Measurements from ENCODE around the gene TSPEAR. TPM values are rescaled to one million over a fixed set of nuclear protein-coding genes. Genes with fewer than 3 reads are reported as not detected.

TSPEAR gene
- polyA plus RNA-seq, 4 donors = 0.09 to 0.53 (median 0.27) TPM; not detected in 1

DNA sequence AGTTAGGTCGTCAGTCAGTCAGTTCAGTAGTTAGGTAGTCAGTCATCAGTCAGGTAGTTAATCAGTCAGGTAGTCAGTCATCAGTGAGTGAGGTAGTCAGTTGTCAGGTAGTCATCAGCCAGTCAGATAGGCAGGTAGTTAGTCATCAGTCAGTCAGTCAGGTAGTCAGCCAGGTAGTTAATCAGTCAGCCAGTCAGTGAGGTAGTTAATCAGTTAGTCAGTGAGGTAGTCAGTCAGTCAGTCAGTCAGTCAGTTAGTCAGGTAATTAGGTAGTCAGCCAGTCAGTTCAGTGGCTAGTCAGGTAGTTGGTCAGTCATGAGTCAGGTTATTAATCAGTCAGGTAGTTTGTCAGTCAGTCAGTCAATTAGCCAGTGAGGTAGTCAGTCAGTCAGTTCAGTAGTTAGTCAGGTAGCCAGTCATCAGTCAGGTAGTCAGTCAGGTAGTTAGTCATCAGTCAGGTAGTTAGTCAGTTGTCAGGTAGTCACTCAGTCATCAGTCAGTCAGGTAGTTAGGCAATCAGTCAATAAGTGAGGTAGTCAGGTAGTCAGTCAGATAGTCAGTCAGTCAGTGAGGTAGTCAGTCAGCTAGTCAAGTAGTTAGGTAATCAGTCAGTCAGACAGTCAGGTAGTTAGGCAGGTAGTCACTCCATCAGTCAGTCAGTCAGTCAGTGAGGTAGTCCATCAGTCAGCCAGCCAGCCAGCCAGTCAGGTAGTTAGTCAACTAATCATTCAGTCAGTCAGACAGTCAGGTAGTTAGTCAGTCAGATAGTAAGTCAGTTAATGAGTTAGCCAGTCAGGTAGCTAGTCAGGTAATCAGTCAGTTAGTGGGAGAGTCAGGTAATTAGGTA is 187.6 kb downstream of the TSPEAR start:
- Histone ChIP-seq H3K27me3 (ENCODE audit: control insufficient read depth in 3 of 3, insufficient read depth in 3 of 3, low read length in 3 of 3) (no peaks in the 10 kb centered on the region), H3K4me3 (ENCODE audit: low read depth in 1 of 3, low read length in 3 of 3) (no peak overlapping the region), H3K27ac (ENCODE audit: low read depth in 1 of 3, low read length in 2 of 3) (no peak overlapping the region), H3K9me3 (ENCODE audit: control insufficient read depth in 2 of 2, insufficient read depth in 1 of 2, low read depth in 1 of 2, low read length in 1 of 2) (no peaks in the 10 kb centered on the region), H3K36me3 (ENCODE audit: control insufficient read depth in 3 of 3, insufficient read depth in 2 of 3, low read depth in 1 of 3, low read length in 3 of 3) (no peaks in the 10 kb centered on the region), H3K4me1 (ENCODE audit: control insufficient read depth in 3 of 3, insufficient read depth in 2 of 3, low read depth in 1 of 3, low read length in 2 of 3) (no peaks in the 10 kb centered on the region)
- DNase-seq (no peak), FAIRE-seq (no peak)
- WGBS, 3 donors = 54 to 91% (median 89%) methylated on average over 1 of the region's 1 CpG

DNA sequence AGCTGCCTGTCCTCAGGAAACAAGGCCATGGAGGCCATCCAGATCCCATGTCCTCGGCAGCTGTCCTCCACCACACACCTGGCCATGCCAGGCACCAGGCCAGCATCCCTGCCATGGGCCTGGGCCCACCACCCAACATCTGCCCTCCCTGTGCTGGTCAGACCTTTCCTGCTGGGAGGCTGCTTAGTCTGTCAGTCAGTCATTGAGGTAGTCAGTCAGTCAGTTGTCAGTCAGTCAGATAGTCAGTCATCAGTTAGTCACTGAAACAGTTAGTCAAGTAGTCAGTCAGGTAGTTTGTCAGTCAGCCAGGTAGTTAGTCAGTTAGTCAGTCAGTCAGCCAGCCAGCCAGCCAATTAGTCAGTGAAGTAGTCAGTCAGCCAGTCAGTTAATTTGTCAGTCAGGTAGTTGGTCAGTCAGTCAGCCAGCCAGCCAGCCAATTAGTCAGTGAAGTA is 188.6 kb downstream of the TSPEAR start:
- Histone ChIP-seq H3K36me3 (ENCODE audit: control insufficient read depth in 3 of 3, insufficient read depth in 2 of 3, low read depth in 1 of 3, low read length in 3 of 3) (no peaks in the 10 kb centered on the region), H3K27ac (ENCODE audit: low read depth in 1 of 3, low read length in 2 of 3) (no peak overlapping the region), H3K9me3 (ENCODE audit: control insufficient read depth in 2 of 2, insufficient read depth in 1 of 2, low read depth in 1 of 2, low read length in 1 of 2) (no peaks in the 10 kb centered on the region), H3K4me1 (ENCODE audit: control insufficient read depth in 3 of 3, insufficient read depth in 2 of 3, low read depth in 1 of 3, low read length in 2 of 3) (no peaks in the 10 kb centered on the region), H3K4me3 (ENCODE audit: low read depth in 1 of 3, low read length in 3 of 3) (no peak overlapping the region), H3K27me3 (ENCODE audit: control insufficient read depth in 3 of 3, insufficient read depth in 3 of 3, low read length in 3 of 3) (no peaks in the 10 kb centered on the region)
- FAIRE-seq (no peak), DNase-seq (no peak)
- 57 to 80% (median 70%) methylated on average over 1 of the region's 1 CpG for WGBS, 3 donors

DNA sequence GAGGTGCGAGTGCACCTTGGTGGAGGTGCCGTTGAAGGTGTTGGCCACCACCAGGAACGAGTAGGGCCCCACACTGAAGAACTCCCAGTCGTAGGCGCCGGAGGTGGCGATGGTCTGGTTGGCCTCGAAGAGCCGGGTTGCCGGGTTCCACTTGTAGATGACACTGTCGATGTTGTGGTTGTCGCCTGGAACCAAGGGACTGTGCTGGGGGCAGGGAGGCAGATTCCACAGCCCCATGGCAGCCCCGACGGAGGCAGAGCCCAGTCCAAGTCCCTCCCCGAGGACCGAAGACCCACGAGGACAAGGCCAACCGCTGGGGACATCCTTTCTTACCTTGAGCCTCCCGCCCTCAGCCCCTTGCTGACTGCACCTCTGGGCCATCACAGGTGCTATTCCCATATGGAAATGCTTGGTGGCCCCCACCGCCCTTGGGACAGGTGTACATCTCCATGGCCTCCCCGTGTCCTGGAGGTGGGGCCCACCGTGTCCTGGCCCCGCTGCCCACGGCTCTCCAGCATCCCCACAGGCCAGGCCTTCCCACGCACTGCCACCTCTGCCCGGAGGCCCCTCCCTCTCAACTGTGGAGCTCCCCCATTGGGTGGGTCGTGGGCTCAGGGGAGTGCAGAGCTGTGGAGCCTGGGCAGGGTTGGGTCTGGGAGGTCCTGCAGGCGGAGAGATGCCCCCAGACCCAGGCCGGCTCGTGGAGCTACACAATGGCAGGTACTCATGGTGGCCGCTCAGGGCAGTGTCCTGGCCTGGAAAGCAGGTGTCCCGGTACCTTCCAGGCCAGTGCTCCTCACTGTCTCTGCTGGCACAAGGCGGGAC is 189.2 kb downstream of the TSPEAR start:
- DNase-seq (no peak), FAIRE-seq (no peak)
- Histone ChIP-seq H3K27ac (ENCODE audit: low read depth in 1 of 3, low read length in 2 of 3) (no peak overlapping the region), H3K4me3 (ENCODE audit: low read depth in 1 of 3, low read length in 3 of 3) (no peak overlapping the region), H3K4me1 (ENCODE audit: control insufficient read depth in 3 of 3, insufficient read depth in 2 of 3, low read depth in 1 of 3, low read length in 2 of 3) (no peaks in the 10 kb centered on the region), H3K36me3 (ENCODE audit: control insufficient read depth in 3 of 3, insufficient read depth in 2 of 3, low read depth in 1 of 3, low read length in 3 of 3) (no peaks in the 10 kb centered on the region), H3K27me3 (ENCODE audit: control insufficient read depth in 3 of 3, insufficient read depth in 3 of 3, low read length in 3 of 3) (no peaks in the 10 kb centered on the region), H3K9me3 (ENCODE audit: control insufficient read depth in 2 of 2, insufficient read depth in 1 of 2, low read depth in 1 of 2, low read length in 1 of 2) (no peaks in the 10 kb centered on the region)
- WGBS, 3 donors = 84 to 88% (median 85%) methylated on average over 32 to 33 of the region's 33 CpGs

DNA sequence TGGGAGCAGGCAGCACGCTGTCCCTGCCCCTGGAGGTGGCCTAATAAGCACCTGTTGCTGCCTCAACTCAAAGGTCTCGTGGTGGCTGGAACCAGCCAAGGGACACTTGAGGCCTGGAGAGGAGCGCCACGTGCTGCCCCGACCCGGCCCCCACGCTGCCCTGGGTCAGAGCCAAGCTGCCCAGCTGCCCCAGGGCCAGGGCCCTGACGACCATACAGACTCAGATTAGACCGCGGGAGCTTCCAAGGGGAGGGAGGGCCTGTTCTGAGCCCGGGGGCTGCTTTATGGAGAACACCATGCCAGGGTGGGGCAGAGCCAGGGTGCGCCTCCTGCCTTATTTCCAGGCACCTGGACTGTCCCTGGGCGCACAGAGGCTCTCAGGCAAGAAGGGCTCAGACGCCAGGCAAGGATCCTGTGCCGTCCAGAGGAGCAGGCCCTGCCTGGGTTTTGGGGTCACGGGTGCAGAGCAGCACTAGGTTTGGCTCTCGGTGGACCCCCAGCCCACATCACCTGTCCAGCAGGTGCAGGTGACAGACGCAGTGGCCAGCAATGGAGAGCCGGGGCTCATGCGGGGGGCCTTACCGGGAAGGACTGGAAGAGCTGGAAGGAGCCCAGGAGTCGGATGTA is 190.0 kb downstream of the TSPEAR start:
- Histone ChIP-seq H3K27ac (ENCODE audit: low read depth in 1 of 3, low read length in 2 of 3) (no peak overlapping the region), H3K4me1 (ENCODE audit: control insufficient read depth in 3 of 3, insufficient read depth in 2 of 3, low read depth in 1 of 3, low read length in 2 of 3) (no peaks in the 10 kb centered on the region), H3K4me3 (ENCODE audit: low read depth in 1 of 3, low read length in 3 of 3) (no peak overlapping the region), H3K27me3 (ENCODE audit: control insufficient read depth in 3 of 3, insufficient read depth in 3 of 3, low read length in 3 of 3) (no peaks in the 10 kb centered on the region), H3K9me3 (ENCODE audit: control insufficient read depth in 2 of 2, insufficient read depth in 1 of 2, low read depth in 1 of 2, low read length in 1 of 2) (no peaks in the 10 kb centered on the region), H3K36me3 (ENCODE audit: control insufficient read depth in 3 of 3, insufficient read depth in 2 of 3, low read depth in 1 of 3, low read length in 3 of 3) (no peaks in the 10 kb centered on the region)
- FAIRE-seq (no peak), DNase-seq (no peak)
- 66 to 86% (median 76%) methylated on average over 22 of the region's 22 CpGs for WGBS, 3 donors

DNA sequence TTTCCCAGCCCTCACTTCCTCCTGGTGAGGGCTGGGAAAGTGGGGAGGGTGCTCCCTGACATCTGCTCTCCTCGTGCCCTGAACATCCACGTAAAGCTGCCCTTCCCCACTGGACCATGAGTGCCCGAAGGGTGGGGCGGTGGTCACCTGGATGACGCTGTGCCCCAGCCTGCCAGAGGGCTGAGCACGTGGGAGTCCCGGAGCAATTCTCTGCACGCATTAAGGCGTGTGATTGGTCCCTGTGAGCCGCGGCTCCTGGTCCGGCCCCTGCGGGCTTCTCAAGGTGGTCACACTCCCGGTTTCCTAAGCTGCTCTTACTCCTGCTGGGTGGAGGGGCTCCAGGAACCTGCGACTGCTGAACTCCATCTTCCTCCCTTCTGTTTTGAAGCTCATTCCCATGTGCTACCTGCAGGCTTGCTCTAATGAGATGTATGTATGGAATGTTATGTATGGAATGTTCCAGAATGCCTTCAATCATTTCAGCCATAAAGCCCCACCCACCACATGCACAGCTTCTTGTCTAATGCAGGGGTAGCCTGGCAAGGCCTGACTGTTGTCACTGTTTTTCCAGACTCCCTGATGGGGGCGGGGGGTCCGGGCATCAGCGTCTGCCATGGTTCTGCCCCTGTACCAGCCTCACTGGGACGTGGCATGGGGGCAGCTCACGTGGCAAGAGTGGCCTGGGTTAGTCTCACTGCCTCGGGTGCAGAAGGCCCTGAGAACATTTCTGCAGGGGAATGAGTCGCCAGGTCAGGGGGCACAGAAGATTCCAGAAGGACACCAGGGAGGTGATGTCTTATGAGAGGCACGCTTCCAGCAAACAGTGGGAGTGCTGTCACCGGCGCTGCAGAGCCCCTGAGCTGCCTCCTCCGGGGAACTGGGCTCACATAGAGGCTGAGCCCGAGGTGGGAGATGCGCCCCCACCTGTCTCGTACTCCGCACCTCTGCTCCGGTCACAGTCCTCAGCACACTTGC is 190.8 kb downstream of the TSPEAR start:
- Histone ChIP-seq H3K9me3 (ENCODE audit: control insufficient read depth in 2 of 2, insufficient read depth in 1 of 2, low read depth in 1 of 2, low read length in 1 of 2) (no peaks in the 10 kb centered on the region), H3K4me1 (ENCODE audit: control insufficient read depth in 3 of 3, insufficient read depth in 2 of 3, low read depth in 1 of 3, low read length in 2 of 3) (no peaks in the 10 kb centered on the region), H3K36me3 (ENCODE audit: control insufficient read depth in 3 of 3, insufficient read depth in 2 of 3, low read depth in 1 of 3, low read length in 3 of 3) (no peaks in the 10 kb centered on the region), H3K27me3 (ENCODE audit: control insufficient read depth in 3 of 3, insufficient read depth in 3 of 3, low read length in 3 of 3) (no peaks in the 10 kb centered on the region), H3K4me3 (ENCODE audit: low read depth in 1 of 3, low read length in 3 of 3) (no peak overlapping the region), H3K27ac (ENCODE audit: low read depth in 1 of 3, low read length in 2 of 3) (no peak overlapping the region)
- DNase-seq = no peak
- WGBS, 3 donors = 80 to 88% (median 83%) methylated on average over 31 of the region's 31 CpGs
- FAIRE-seq = no peak

DNA sequence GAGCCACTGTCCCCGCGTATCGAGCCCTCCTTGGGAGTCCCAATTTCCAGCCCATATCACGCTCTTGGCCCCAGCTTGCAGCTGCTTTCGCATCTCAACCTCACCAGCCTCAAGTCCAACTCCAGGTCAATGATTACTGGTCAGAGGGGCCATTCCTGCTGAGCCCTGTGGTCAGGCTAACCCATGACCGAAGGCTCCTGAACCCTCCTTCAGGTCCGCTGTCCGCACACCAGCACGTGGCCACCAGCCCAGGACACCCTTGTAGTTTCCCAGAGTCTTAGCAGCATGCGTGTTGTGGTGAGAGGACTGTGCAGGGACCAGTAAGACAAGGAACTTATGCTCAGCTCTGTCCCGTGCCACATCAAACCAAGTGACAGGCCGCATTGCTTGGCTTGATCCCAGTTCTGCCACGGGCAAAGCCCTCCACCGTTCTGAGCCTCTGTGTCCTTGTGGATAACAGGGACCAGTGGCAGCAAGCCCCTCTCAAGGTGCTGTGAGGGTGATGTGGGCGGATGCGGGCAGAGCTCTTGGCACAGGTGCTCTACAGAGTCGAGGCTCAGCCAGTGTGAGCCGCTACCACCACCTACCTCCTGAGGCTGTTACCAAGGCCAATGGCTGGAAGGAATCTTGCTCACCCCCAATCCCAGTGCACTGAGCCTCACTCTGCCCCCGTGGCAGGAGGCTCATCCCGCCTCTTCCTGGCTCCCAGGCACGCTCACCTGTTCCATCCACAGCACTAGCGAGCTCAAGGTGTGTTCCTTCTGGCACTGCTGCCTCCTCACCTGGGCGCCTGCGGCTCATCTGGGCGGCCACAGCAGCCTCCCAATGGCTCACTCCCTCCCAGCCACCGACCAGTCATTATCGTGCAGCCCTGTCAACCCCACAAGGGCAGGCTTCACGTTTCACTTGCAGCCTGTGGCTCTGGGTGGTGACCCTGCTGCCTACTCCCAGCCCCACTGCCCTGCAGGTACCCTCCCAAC is 191.7 kb downstream of the TSPEAR start:
- H3K4me3 ChIP-seq (ENCODE audit: low read depth in 1 of 3, low read length in 3 of 3) = no peak overlapping the region
- FAIRE-seq (no peak), DNase-seq (no peak)

DNA sequence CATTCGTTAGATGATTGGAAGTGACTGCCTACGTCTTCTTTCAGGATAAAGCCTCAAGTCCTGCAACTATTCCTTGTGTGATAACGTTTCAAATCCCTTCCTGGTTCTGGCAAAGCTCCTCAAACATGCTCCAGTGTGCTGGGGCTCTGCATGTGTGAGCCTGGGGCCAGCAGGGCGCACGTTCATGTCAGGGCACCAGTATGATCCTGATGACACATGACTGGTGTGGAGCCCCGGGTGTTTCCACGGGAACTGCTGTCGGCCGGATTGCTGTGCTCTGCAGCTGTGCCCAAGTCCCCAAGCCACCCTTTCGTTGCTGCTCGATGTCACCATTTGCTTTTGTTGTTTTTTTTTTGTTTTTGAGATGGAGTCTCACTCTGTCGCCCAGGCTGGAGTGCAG is 192.7 kb downstream of the TSPEAR start:
- 58 to 73% (median 63%) methylated on average over 12 of the region's 12 CpGs for WGBS, 3 donors
- H3K36me3 ChIP-seq (ENCODE audit: control insufficient read depth in 3 of 3, insufficient read depth in 2 of 3, low read depth in 1 of 3, low read length in 3 of 3) = no peaks in the 10 kb centered on the region
- DNase-seq = no peak
- no peaks in the 10 kb centered on the region for H3K9me3 ChIP-seq (ENCODE audit: control insufficient read depth in 2 of 2, insufficient read depth in 1 of 2, low read depth in 1 of 2, low read length in 1 of 2)
- no peaks in the 10 kb centered on the region for H3K27me3 ChIP-seq (ENCODE audit: control insufficient read depth in 3 of 3, insufficient read depth in 3 of 3, low read length in 3 of 3)
- H3K4me1 ChIP-seq (ENCODE audit: control insufficient read depth in 3 of 3, insufficient read depth in 2 of 3, low read depth in 1 of 3, low read length in 2 of 3) = no peaks in the 10 kb centered on the region
- no peak overlapping the region for H3K4me3 ChIP-seq (ENCODE audit: low read depth in 1 of 3, low read length in 3 of 3)
- H3K27ac ChIP-seq (ENCODE audit: low read depth in 1 of 3, low read length in 2 of 3) = no peak overlapping the region
- no peak for FAIRE-seq

More for the DNA sequence above, 191.7 kb downstream of the TSPEAR start:
- WGBS, 3 donors = 74 to 88% (median 76%) methylated on average over 27 to 28 of the region's 28 CpGs
- no peak overlapping the region for H3K27ac ChIP-seq (ENCODE audit: low read depth in 1 of 3, low read length in 2 of 3)
- no peaks in the 10 kb centered on the region for H3K36me3 ChIP-seq (ENCODE audit: control insufficient read depth in 3 of 3, insufficient read depth in 2 of 3, low read depth in 1 of 3, low read length in 3 of 3)
- no peaks in the 10 kb centered on the region for H3K4me1 ChIP-seq (ENCODE audit: control insufficient read depth in 3 of 3, insufficient read depth in 2 of 3, low read depth in 1 of 3, low read length in 2 of 3)
- H3K9me3 ChIP-seq (ENCODE audit: control insufficient read depth in 2 of 2, insufficient read depth in 1 of 2, low read depth in 1 of 2, low read length in 1 of 2) = no peaks in the 10 kb centered on the region
- no peaks in the 10 kb centered on the region for H3K27me3 ChIP-seq (ENCODE audit: control insufficient read depth in 3 of 3, insufficient read depth in 3 of 3, low read length in 3 of 3)
